ENCODE measurements around the gene GRIK5. TPM values are rescaled to one million over a fixed set of nuclear protein-coding genes. Genes with fewer than 3 reads are reported as not detected.

Gene GRIK5
- total and polyA plus RNA-seq, 2 experiments from 2014 or later: 0.50 to 0.60 TPM

DNA sequence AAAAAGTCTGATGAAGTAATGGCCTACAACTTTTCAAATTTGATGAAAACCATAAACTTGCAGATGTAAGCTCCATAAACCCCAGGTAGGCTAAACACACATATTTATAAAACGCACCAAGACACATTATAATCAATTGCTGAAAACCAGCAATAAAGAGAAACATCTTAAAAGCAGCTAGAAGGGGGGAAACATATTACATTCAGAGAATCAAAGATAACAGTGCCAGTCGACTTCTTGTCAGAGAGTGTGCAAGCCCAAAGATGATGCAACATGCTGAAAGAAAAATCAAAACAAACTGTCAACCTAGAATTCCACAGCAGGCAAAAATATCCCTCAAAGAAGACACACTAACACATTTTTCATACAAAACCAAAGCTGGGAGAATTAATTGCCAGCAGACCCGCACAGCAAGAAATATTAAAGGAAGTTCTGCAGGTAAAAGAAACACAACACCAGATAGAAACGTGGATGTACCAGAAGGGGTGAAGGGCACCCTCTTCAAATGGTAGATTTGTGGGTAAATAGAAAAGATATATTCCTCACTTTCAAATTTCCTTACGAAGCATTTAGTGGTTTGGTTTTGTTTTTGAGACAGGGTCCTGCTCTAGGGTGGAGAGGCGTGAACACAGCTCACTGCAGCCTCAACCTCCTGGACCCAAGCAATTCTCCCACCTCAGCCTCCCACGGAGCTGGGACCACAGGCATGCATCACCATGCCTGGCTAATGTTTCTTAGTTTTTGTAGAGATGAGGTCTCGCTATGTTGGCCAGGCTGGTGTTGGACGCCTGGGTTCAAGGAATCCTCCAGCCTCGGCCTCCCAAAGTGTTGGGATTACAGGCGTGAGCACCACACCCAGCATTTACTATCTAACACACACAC, 59.5 kb downstream of the GRIK5 start:
- no peak overlapping the region for H3K27ac ChIP-seq
- no peaks in the 10 kb centered on the region for H3K4me1 ChIP-seq (ENCODE audit: insufficient read depth)
- TF ChIP-seq EZH2phosphoT487 (IDR thresholded peaks at IDR 0.05; ENCODE audit: low read depth, severe bottlenecking, unreplicated experiment) (no peak), EZH2 (IDR thresholded peaks at IDR 0.05; ENCODE audit: borderline replicate concordance) (no peak)
- TF ChIP-seq, protein P1, sequence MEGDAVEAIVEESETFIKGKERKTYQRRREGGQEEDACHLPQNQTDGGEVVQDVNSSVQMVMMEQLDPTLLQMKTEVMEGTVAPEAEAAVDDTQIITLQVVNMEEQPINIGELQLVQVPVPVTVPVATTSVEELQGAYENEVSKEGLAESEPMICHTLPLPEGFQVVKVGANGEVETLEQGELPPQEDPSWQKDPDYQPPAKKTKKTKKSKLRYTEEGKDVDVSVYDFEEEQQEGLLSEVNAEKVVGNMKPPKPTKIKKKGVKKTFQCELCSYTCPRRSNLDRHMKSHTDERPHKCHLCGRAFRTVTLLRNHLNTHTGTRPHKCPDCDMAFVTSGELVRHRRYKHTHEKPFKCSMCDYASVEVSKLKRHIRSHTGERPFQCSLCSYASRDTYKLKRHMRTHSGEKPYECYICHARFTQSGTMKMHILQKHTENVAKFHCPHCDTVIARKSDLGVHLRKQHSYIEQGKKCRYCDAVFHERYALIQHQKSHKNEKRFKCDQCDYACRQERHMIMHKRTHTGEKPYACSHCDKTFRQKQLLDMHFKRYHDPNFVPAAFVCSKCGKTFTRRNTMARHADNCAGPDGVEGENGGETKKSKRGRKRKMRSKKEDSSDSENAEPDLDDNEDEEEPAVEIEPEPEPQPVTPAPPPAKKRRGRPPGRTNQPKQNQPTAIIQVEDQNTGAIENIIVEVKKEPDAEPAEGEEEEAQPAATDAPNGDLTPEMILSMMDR (IDR thresholded peaks at IDR 0.05; ENCODE audit: poor library complexity): no peak
- no peak overlapping the region for H2AFZ ChIP-seq
- no peaks in the 10 kb centered on the region for H3K9me2 ChIP-seq (replicated peaks; ENCODE audit: insufficient read depth)
- no peak overlapping the region for H3K4me2 ChIP-seq
- no peak overlapping the region for H3K4me3 ChIP-seq
- H3K9me3 ChIP-seq (ENCODE audit: low read depth): no peaks in the 10 kb centered on the region
- no peaks in the 10 kb centered on the region for H3K27me3 ChIP-seq
- no peaks in the 10 kb centered on the region for H3K79me2 ChIP-seq
- no peaks in the 10 kb centered on the region for H3K36me3 ChIP-seq (replicated peaks; ENCODE audit: insufficient read depth, low read depth)
- H4K20me1 ChIP-seq (ENCODE audit: insufficient read depth, poor library complexity, severe bottlenecking): no peaks in the 10 kb centered on the region
- no peak for DNase-seq (ENCODE audit: low spot score)
- 85% methylated on average over 11 of the region's 11 CpGs for WGBS (ENCODE audit: low lambda C conversion rate, missing lambda C conversion rate)

DNA sequence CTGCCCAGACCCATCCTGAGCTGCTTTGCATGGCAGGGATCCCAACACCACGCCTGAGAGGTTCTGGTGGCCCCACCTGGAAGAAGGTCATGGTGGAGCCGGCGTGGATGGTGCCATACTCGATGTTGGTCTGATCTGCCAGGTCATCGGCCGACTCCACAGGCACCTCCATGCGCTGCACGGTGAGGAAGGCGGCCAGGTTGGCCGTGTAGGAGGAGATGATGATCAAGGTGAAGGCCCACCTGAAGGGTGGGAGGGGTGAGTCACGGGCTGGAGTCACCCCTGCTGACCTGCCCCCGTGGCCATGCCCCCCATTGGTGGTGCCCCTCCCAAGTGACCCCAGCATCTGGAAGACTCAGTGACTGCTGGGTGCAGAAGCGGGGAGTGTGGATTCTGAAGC, 63.4 kb downstream of the GRIK5 start:
- Histone ChIP-seq H2AFZ (no peak overlapping the region), H3K9me2 (replicated peaks; ENCODE audit: insufficient read depth) (no peaks in the 10 kb centered on the region), H3K4me2 (no peak overlapping the region), H3K4me1 (ENCODE audit: insufficient read depth) (no peaks in the 10 kb centered on the region), H3K4me3 (no peak overlapping the region), H3K79me2 (no peaks in the 10 kb centered on the region), H3K27me3 (peaks cover 11% of the 10 kb centered on the region), H3K36me3 (replicated peaks; ENCODE audit: insufficient read depth, low read depth) (no peaks in the 10 kb centered on the region), H4K20me1 (ENCODE audit: insufficient read depth, poor library complexity, severe bottlenecking) (no peaks in the 10 kb centered on the region), H3K9me3 (ENCODE audit: low read depth) (no peaks in the 10 kb centered on the region), H3K27ac (no peak overlapping the region)
- DNase-seq (ENCODE audit: low spot score): no peak
- TF ChIP-seq EZH2phosphoT487 (IDR thresholded peaks at IDR 0.05; ENCODE audit: low read depth, severe bottlenecking, unreplicated experiment) (no peak), EZH2 (IDR thresholded peaks at IDR 0.05; ENCODE audit: borderline replicate concordance) (no peak)
- TF ChIP-seq, protein P1 (IDR thresholded peaks at IDR 0.05; ENCODE audit: poor library complexity): no peak
- WGBS (ENCODE audit: low lambda C conversion rate, missing lambda C conversion rate): 87% methylated on average over 13 of the region's 13 CpGs

DNA sequence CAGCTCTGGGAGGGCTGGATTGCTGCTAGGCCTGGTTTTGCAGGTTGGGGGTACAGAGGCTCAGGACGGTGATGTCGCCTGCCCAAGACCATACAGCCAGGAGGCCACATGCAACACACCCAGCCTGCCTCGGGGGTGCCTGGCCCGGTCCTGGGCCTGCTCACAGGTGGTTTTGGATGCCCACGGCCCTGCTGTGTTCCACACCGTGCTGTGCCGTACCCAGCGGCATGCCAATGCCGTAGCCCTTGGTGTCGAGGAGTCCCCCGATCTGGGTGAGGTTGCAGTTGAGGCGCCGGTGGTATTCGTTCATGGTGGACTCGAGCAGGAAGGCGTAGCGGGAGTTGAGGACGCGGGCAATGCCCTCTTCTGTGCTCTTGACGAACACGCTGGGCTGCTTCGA, 64.5 kb downstream of the GRIK5 start:
- no peaks in the 10 kb centered on the region for H3K4me1 ChIP-seq (ENCODE audit: insufficient read depth)
- H2AFZ ChIP-seq: no peak overlapping the region
- peaks cover 22% of the 10 kb centered on the region for H3K27me3 ChIP-seq
- no peak overlapping the region for H3K4me2 ChIP-seq
- H3K4me3 ChIP-seq: no peak overlapping the region
- TF ChIP-seq EZH2 (IDR thresholded peaks at IDR 0.05; ENCODE audit: borderline replicate concordance) (no peak), EZH2phosphoT487 (IDR thresholded peaks at IDR 0.05; ENCODE audit: low read depth, severe bottlenecking, unreplicated experiment) (no peak)
- TF ChIP-seq, protein P1 (IDR thresholded peaks at IDR 0.05; ENCODE audit: poor library complexity): no peak
- no peaks in the 10 kb centered on the region for H3K36me3 ChIP-seq (replicated peaks; ENCODE audit: insufficient read depth, low read depth)
- WGBS (ENCODE audit: low lambda C conversion rate, missing lambda C conversion rate): 95% methylated on average over 22 of the region's 22 CpGs
- H3K9me2 ChIP-seq (replicated peaks; ENCODE audit: insufficient read depth): no peaks in the 10 kb centered on the region
- H3K27ac ChIP-seq: no peak overlapping the region
- no peak for DNase-seq (ENCODE audit: low spot score)
- no peaks in the 10 kb centered on the region for H3K9me3 ChIP-seq (ENCODE audit: low read depth)
- H3K79me2 ChIP-seq: no peaks in the 10 kb centered on the region
- no peaks in the 10 kb centered on the region for H4K20me1 ChIP-seq (ENCODE audit: insufficient read depth, poor library complexity, severe bottlenecking)
